ENCODE data around the gene RPS6KA4.

RPS6KA4 gene

GRCh38 chr11:64383580-64383979 lies 24.6 kb downstream of the RPS6KA4 start:
- DNase-seq (ENCODE audit: low read depth) = no peak
- TF ChIP-seq CTCF (IDR thresholded peaks at IDR 0.05; ENCODE audit: insufficient read depth, low read depth, low read length, missing control alignments) = no peak

GRCh38 chr11:64384028-64384737 lies 25.2 kb downstream of the RPS6KA4 start:
- no peak for TF ChIP-seq CTCF (IDR thresholded peaks at IDR 0.05; ENCODE audit: insufficient read depth, low read depth, low read length, missing control alignments)
- DNase-seq (ENCODE audit: low read depth) = no peak
- H3K4me3 ChIP-seq (ENCODE audit: low read depth, low read length) = no peak overlapping the region

More at GRCh38 chr11:64383580-64383979, 24.6 kb downstream of the RPS6KA4 start:
- H3K4me3 ChIP-seq (ENCODE audit: low read depth, low read length) = no peak overlapping the region

GRCh38 chr11:64384981-64385944 lies 26.3 kb downstream of the RPS6KA4 start:
- TF ChIP-seq CTCF (IDR thresholded peaks at IDR 0.05; ENCODE audit: insufficient read depth, low read depth, low read length, missing control alignments) = no peak

GRCh38 chr11:64385945-64386704 lies 27.2 kb downstream of the RPS6KA4 start:
- TF ChIP-seq CTCF (IDR thresholded peaks at IDR 0.05; ENCODE audit: insufficient read depth, low read depth, low read length, missing control alignments) = no peak
- H3K4me3 ChIP-seq (ENCODE audit: low read depth, low read length) = no peak overlapping the region
- DNase-seq (ENCODE audit: low read depth) = no peak

More at GRCh38 chr11:64384981-64385944, 26.3 kb downstream of the RPS6KA4 start:
- no peak overlapping the region for H3K4me3 ChIP-seq (ENCODE audit: low read depth, low read length)
- DNase-seq (ENCODE audit: low read depth) = no peak

- no peak for TF ChIP-seq CTCF (IDR thresholded peaks at IDR 0.05; ENCODE audit: insufficient read depth, low read depth, low read length, missing control alignments)
- no peak overlapping the region for H3K4me3 ChIP-seq (ENCODE audit: low read depth, low read length)
- DNase-seq (ENCODE audit: low read depth) = no peak
Measured at GRCh38 chr11:64387916-64388315, 29.0 kb downstream of the RPS6KA4 start.

GRCh38 chr11:64388894-64389293 lies 29.9 kb downstream of the RPS6KA4 start:
- no peak for DNase-seq (ENCODE audit: low read depth)
- H3K4me3 ChIP-seq (ENCODE audit: low read depth, low read length) = no peak overlapping the region
- TF ChIP-seq CTCF (IDR thresholded peaks at IDR 0.05; ENCODE audit: insufficient read depth, low read depth, low read length, missing control alignments) = no peak
